ENCODE measurements around the gene RPUSD3. TPM values are rescaled to one million over a fixed set of nuclear protein-coding genes. Genes with fewer than 3 reads are reported as not detected.
A peak's percentile ranks its signal among the peaks of the same experiment; 100 is the strongest.

The RPUSD3 gene
- total and polyA plus RNA-seq, 3 experiments from 2014 or later, result 51.8 to 77.6 (median 74.3) TPM

DNA sequence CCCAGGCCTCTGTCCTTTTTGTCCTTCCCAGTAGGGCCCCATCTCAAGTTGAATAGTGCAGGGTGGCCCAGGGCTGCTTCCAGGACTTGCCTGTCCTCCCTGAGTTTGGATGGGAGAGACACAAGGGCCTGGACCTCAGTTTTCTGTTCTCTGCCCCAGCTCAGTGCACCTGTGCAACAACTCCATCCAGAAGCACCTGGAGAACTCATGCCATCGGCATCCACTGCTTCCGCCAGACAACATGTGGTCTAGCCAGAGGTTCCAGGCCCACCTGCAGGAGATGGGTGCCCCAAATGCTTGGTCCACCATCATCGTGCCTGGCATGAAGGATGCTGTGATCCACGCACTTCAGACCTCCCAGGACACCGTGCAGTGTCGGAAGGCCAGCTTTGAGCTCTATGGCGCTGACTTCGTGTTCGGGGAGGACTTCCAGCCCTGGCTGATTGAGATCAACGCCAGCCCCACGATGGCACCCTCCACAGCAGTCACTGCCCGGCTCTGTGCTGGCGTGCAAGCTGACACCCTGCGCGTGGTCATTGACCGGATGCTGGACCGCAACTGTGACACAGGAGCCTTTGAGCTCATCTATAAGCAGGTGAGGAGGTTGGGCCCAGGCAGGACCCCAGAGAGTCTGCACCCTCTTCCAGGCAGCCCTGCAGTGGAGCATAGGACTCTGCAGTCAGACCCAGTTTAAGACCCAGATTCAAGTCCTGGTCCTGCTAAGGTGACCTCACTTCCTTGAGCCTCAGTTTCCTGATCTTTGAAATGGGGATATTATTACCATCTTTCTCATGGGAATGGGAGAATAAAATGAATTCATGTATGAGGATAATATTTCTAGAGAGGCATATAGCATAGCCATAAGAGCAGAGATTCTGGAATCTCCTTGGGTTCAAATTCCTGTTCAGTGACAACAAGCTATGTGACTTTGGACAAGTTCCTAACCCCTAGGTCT lies 14.7 kb downstream of the RPUSD3 start:
- peaks cover 0 to 41% (median under 1%) of the 10 kb centered on the region in 3 donors for H3K36me3 Mint-ChIP-seq
- H3K27ac Mint-ChIP-seq, result peak overlapping the region in 2 of 8 donors; percentile 43 to 46
- no peak overlapping the region for H3K4me3 Mint-ChIP-seq
- H3K27ac ChIP-seq (ENCODE audit: low read depth, low read length), result no peak overlapping the region
- peaks cover 8% of the 10 kb centered on the region for H3K36me3 ChIP-seq (ENCODE audit: insufficient read depth, low read length)
- H3K9me3 Mint-ChIP-seq, result no peaks in the 10 kb centered on the region
- H3K4me1 Mint-ChIP-seq, result peaks cover 0 to 7% (median 1%) of the 10 kb centered on the region in 3 donors
- H3K27me3 ChIP-seq (ENCODE audit: insufficient read depth, low read length, poor library complexity, severe bottlenecking), result no peaks in the 10 kb centered on the region
- H3K4me3 ChIP-seq (ENCODE audit: low read length), result no peak overlapping the region
- H3K4me1 ChIP-seq (ENCODE audit: insufficient read depth, low read length), result no peaks in the 10 kb centered on the region
- no peaks in the 10 kb centered on the region for H3K9me3 ChIP-seq (ENCODE audit: low read length)
- ChIA-PET CTCF (interaction anchor here (1.4 to 1.6 kb wide), 2 partner anchors 10 to 20 kb away, joined by 3 to 6 read pairs; no protein-coding TSS in a partner anchor), POLR2A (interaction anchor here (0.5 kb wide), 1 partner anchor 10 kb away, joined by 3 read pairs; no protein-coding TSS in a partner anchor)
- DNase-seq, result no peak
- no peaks in the 10 kb centered on the region for H3K27me3 Mint-ChIP-seq

- H3K9me3 Mint-ChIP-seq, result no peaks in the 10 kb centered on the region
- H3K27me3 Mint-ChIP-seq, result no peaks in the 10 kb centered on the region
- no peak for DNase-seq
- Histone ChIP-seq H3K4me1 (ENCODE audit: insufficient read depth, low read length) (no peaks in the 10 kb centered on the region), H3K36me3 (ENCODE audit: insufficient read depth, low read length) (no peaks in the 10 kb centered on the region), H3K27me3 (ENCODE audit: insufficient read depth, low read length, poor library complexity, severe bottlenecking) (no peaks in the 10 kb centered on the region), H3K27ac (ENCODE audit: low read depth, low read length) (no peak overlapping the region), H3K9me3 (ENCODE audit: low read length) (no peaks in the 10 kb centered on the region), H3K4me3 (ENCODE audit: low read length) (no peak overlapping the region)
- H3K4me3 Mint-ChIP-seq, result no peak overlapping the region
- H3K4me1 Mint-ChIP-seq, result peaks cover 0 to 7% (median 1%) of the 10 kb centered on the region in 3 donors
- CTCF ChIA-PET, result interaction anchor here (1.1 kb wide), 1 partner anchor 19 kb away, joined by 4 read pairs; no protein-coding TSS in a partner anchor
- H3K36me3 Mint-ChIP-seq, result peaks cover 0 to 26% (median 0%) of the 10 kb centered on the region in 3 donors
- H3K27ac Mint-ChIP-seq, result peak overlapping the region in 1 of 8 donors; percentile 69
- POLR2A ChIA-PET, result interaction anchor here (0.6 kb wide), 1 partner anchor 86 kb away, joined by 7 read pairs; no protein-coding TSS in a partner anchor
These were observed 16.8 kb downstream of the RPUSD3 start for GRCh38 chr3:9826815-9827573.

DNA sequence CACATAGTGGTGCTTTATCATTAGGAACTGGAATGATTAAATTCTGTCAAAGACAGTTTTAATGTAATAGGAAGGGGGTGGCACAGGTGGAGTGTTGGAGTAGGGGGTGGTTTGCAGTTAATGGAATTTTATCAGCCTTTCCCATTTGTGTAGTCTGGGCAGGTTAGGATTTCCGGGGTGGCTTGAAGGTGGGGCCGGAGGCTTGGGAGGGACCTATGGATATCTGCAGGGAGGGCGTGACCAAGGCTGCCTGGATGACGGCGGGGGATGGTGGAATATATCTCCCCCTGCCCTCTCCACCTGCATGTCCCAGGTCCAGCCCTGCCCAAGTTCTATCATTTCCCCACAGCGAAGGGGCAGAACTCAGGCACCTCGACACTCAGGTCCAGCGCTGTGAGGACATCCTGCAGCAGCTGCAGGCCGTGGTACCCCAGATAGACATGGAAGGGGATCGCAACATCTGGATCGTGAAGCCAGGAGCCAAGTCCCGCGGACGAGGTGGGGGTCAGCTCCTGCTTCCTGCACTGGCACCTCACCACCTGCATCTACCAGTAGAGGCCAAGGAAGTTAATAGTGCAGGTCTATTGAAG lies 18.3 kb downstream of the RPUSD3 start:
- Mint-ChIP-seq H3K36me3 (peaks cover 0 to 20% (median 4%) of the 10 kb centered on the region in 3 donors), H3K4me3 (no peak overlapping the region), H3K4me1 (no peaks in the 10 kb centered on the region), H3K9me3 (no peaks in the 10 kb centered on the region), H3K27ac (no peak overlapping the region), H3K27me3 (no peaks in the 10 kb centered on the region)
- H3K4me1 ChIP-seq (ENCODE audit: insufficient read depth, low read length), result no peaks in the 10 kb centered on the region
- DNase-seq, result no peak
- ChIA-PET POLR2A (interaction anchor here (0.6 kb wide), 1 partner anchor 427 kb away, joined by 3 read pairs; no protein-coding TSS in a partner anchor), CTCF (no interaction called here)
- H3K27ac ChIP-seq (ENCODE audit: low read depth, low read length), result no peak overlapping the region
- H3K36me3 ChIP-seq (ENCODE audit: insufficient read depth, low read length), result no peaks in the 10 kb centered on the region
- H3K27me3 ChIP-seq (ENCODE audit: insufficient read depth, low read length, poor library complexity, severe bottlenecking), result no peaks in the 10 kb centered on the region
- no peaks in the 10 kb centered on the region for H3K9me3 ChIP-seq (ENCODE audit: low read length)
- no peak overlapping the region for H3K4me3 ChIP-seq (ENCODE audit: low read length)

- no peaks in the 10 kb centered on the region for H3K4me1 Mint-ChIP-seq
- ChIA-PET POLR2A (interaction anchor here (1.0 kb wide), 1 partner anchor 12 kb away, joined by 3 read pairs; no protein-coding TSS in a partner anchor), CTCF (no interaction called here)
These were observed 22.9 kb downstream of the RPUSD3 start for GRCh38 chr3:9820946-9821345.

DNA sequence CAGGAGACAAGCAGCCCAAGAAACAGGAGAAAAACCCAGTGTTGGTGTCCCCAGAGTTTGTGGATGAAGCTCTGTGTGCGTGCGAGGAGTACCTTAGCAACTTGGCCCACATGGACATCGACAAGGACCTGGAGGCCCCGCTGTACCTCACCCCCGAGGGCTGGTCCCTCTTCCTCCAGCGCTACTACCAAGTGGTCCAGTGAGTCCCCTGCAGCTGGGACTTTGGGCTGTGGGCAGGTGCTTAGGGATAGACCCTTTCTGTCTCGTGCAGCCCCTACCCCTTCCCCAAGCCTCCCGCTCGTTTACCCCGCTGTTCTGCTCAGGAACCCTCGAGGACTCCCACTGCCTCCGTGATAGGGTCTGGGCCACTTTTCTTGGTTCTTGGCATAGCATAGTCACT lies 23.3 kb downstream of the RPUSD3 start:
- no peak overlapping the region for H3K4me3 Mint-ChIP-seq
- CTCF ChIA-PET, result no interaction called here
- POLR2A ChIA-PET, result interaction anchor here (1.0 kb wide), 1 partner anchor 11 kb away, joined by 3 read pairs; no protein-coding TSS in a partner anchor

More at GRCh38 chr3:9820946-9821345, 22.9 kb downstream of the RPUSD3 start:
- peaks cover 0 to 6% (median 6%) of the 10 kb centered on the region in 3 donors for H3K36me3 Mint-ChIP-seq
- H3K9me3 Mint-ChIP-seq, result no peaks in the 10 kb centered on the region
- Histone ChIP-seq H3K9me3 (ENCODE audit: low read length) (no peaks in the 10 kb centered on the region), H3K4me3 (ENCODE audit: low read length) (no peak overlapping the region), H3K27ac (ENCODE audit: low read depth, low read length) (no peak overlapping the region), H3K36me3 (ENCODE audit: insufficient read depth, low read length) (peaks cover 3% of the 10 kb centered on the region), H3K4me1 (ENCODE audit: insufficient read depth, low read length) (no peaks in the 10 kb centered on the region), H3K27me3 (ENCODE audit: insufficient read depth, low read length, poor library complexity, severe bottlenecking) (no peaks in the 10 kb centered on the region)
- no peak overlapping the region for H3K27ac Mint-ChIP-seq
- H3K4me3 Mint-ChIP-seq, result no peak overlapping the region
- no peaks in the 10 kb centered on the region for H3K27me3 Mint-ChIP-seq
- no peak for DNase-seq

DNA sequence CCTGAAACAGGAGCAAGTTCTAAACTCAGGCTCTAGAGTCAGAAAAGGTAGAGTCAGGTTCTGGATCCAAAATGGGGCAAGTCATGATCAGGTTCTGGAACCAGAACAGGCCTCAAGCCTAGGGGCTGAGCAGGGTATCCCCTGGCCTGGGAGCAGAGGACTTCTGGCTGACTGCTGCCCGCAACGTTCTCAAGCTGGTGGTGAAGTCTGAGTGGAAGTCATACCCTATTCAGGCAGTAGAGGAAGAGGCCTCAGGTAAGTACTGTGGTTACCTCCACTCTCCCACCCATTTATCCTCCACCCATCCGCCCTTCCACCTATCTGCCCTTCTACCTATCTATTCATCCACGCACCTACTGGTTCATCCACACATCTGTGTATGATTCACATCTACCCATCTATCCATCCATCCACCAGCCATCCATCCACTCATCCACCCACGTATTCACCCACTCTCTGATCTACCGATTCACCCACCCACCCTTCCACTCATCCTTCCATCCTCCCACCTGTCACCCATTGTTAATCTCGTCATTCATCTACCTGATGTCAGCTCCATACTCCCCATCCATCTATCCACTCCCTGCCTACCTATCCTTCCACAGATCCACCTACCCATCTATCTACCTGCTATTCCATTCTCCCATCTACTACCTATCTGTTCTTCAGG lies 25.0 kb downstream of the RPUSD3 start:
- Histone ChIP-seq H3K27ac (ENCODE audit: low read depth, low read length) (no peak overlapping the region), H3K36me3 (ENCODE audit: insufficient read depth, low read length) (peaks cover 3% of the 10 kb centered on the region), H3K9me3 (ENCODE audit: low read length) (no peaks in the 10 kb centered on the region), H3K4me3 (ENCODE audit: low read length) (no peak overlapping the region), H3K27me3 (ENCODE audit: insufficient read depth, low read length, poor library complexity, severe bottlenecking) (no peaks in the 10 kb centered on the region), H3K4me1 (ENCODE audit: insufficient read depth, low read length) (no peaks in the 10 kb centered on the region)
- no peak for DNase-seq
- ChIA-PET CTCF (no interaction called here), POLR2A (no interaction called here)
- no peak overlapping the region for H3K4me3 Mint-ChIP-seq
- H3K4me1 Mint-ChIP-seq, result no peaks in the 10 kb centered on the region
- no peaks in the 10 kb centered on the region for H3K9me3 Mint-ChIP-seq
- no peaks in the 10 kb centered on the region for H3K27me3 Mint-ChIP-seq
- H3K27ac Mint-ChIP-seq, result peak overlapping the region in 1 of 8 donors; percentile 1
- H3K36me3 Mint-ChIP-seq, result peaks cover 0 to 6% (median 6%) of the 10 kb centered on the region in 3 donors

More for the DNA sequence above, 23.3 kb downstream of the RPUSD3 start:
- Histone ChIP-seq H3K9me3 (ENCODE audit: low read length) (no peaks in the 10 kb centered on the region), H3K27me3 (ENCODE audit: insufficient read depth, low read length, poor library complexity, severe bottlenecking) (no peaks in the 10 kb centered on the region), H3K4me1 (ENCODE audit: insufficient read depth, low read length) (no peaks in the 10 kb centered on the region), H3K36me3 (ENCODE audit: insufficient read depth, low read length) (peaks cover 3% of the 10 kb centered on the region), H3K27ac (ENCODE audit: low read depth, low read length) (no peak overlapping the region), H3K4me3 (ENCODE audit: low read length) (no peak overlapping the region)
- Mint-ChIP-seq H3K4me1 (no peaks in the 10 kb centered on the region), H3K36me3 (peaks cover 0 to 6% (median 6%) of the 10 kb centered on the region in 3 donors), H3K27me3 (no peaks in the 10 kb centered on the region), H3K27ac (peak overlapping the region in 1 of 8 donors; percentile 61), H3K9me3 (no peaks in the 10 kb centered on the region)
- no peak for DNase-seq

- POLR2A ChIA-PET, result no interaction called here
- CTCF ChIA-PET, result no interaction called here
- no peaks in the 10 kb centered on the region for H3K27me3 Mint-ChIP-seq
- H3K36me3 Mint-ChIP-seq, result peaks cover 0 to 10% (median 6%) of the 10 kb centered on the region in 3 donors
- Histone ChIP-seq H3K27ac (ENCODE audit: low read depth, low read length) (no peak overlapping the region), H3K9me3 (ENCODE audit: low read length) (no peaks in the 10 kb centered on the region), H3K27me3 (ENCODE audit: insufficient read depth, low read length, poor library complexity, severe bottlenecking) (no peaks in the 10 kb centered on the region), H3K4me1 (ENCODE audit: insufficient read depth, low read length) (no peaks in the 10 kb centered on the region), H3K36me3 (ENCODE audit: insufficient read depth, low read length) (peaks cover 3% of the 10 kb centered on the region), H3K4me3 (ENCODE audit: low read length) (no peak overlapping the region)
- peak overlapping the region in 1 of 8 donors; percentile 54 for H3K27ac Mint-ChIP-seq
- H3K9me3 Mint-ChIP-seq, result no peaks in the 10 kb centered on the region
- H3K4me3 Mint-ChIP-seq, result no peak overlapping the region
- no peaks in the 10 kb centered on the region for H3K4me1 Mint-ChIP-seq
- DNase-seq, result no peak
These were observed 26.4 kb downstream of the RPUSD3 start for GRCh38 chr3:9817436-9817835.
